Mucosa of descending colon (tissue), 3 donors: ENCODE data around the gene PPP1R1B. TPM values are rescaled to one million over a fixed set of nuclear protein-coding genes. Genes with fewer than 3 reads are reported as not detected.
"Not testable (repeated sequence)": the region's sequence is repeated elsewhere in the genome, so short reads cannot be mapped to it uniquely, and the experiment has no call there.

Experiments used
- ATAC-seq: fragments of 200-7000 bp; cut with Tn5 transposase; one replicate; pipeline ENCODE4 v1.9.1; 2020; ENCODE audit warnings: mild to moderate bottlenecking, moderate library complexity
- DNase-seq, 3 donors: peaks; one replicate each; pipeline ENCODE4 v3.0.0-alpha.2; 2020
- H3K36me3 ChIP-seq: fragments of 200-600 bp; one replicate; pipeline ENCODE4 v1.8.0; 2021; ENCODE audit warnings: low read depth, mild to moderate bottlenecking
- H3K4me1 ChIP-seq: fragments of 200-600 bp; one replicate; pipeline ENCODE4 v1.8.0; 2021; ENCODE audit warnings: low read depth, mild to moderate bottlenecking
- H3K4me3 ChIP-seq: fragments of 200-600 bp; one replicate; pipeline ENCODE4 v1.8.0; 2021; ENCODE audit warnings: mild to moderate bottlenecking
- H3K9me3 ChIP-seq: fragments of 200-600 bp; one replicate; pipeline ENCODE4 v1.8.0; 2021; ENCODE audit warnings: mild to moderate bottlenecking
- CTCF ChIP-seq: fragments of 200-600 bp; IDR thresholded peaks from one replicate; pipeline ENCODE4 v1.8.0; 2022; ENCODE audit warnings: antibody characterized with exemption, mild to moderate bottlenecking
- intact Hi-C, 2 donors: fragments of 100-400 bp; cut with DNase I in 1 of 2; cut with micrococcal nuclease in 1 of 2; formaldehyde crosslinking; loops; one replicate each; pipeline versions ENCODE4 v1.11.0 to v1.11.1; 2022; cut with DNase I, micrococcal nuclease
- total RNA-seq, 3 donors: library from RNA; stranded (reverse); fragmentation: NEBNext Ultra II Directional in 2 of 3; extraction: Animal tissue kit (Norgen Biotek cat#: 25700) in 2 of 3; gene quantifications; one replicate each; pipeline versions ENCODE4 v1.2.1 to v1.2.4, GENCODE V29; 2021 to 2023
- donor health status: DM: no; HTN: no; CAD: no; lungs with moderate emphysema.
- donor health status: DM: no; HTN: no; CAD: no.
- donor health status: DM: no; HTN: yes; CAD: no.

Gene PPP1R1B
- total RNA-seq, 3 donors from 2014 or later = 108 to 362 (median 356) TPM

GRCh38 chr17:39581759-39582085 lies 45.0 kb upstream of the PPP1R1B start:
- no peak for TF ChIP-seq CTCF
- H3K4me1 ChIP-seq = no peaks in the 10 kb centered on the region
- no peak for ATAC-seq
- no peak overlapping the region for H3K4me3 ChIP-seq
- no peaks in the 10 kb centered on the region for H3K9me3 ChIP-seq
- no peak for DNase-seq
- no peaks in the 10 kb centered on the region for H3K36me3 ChIP-seq
- intact Hi-C loops = no loop called here

- DNase-seq (no peak), ATAC-seq (no peak)
- no peak for TF ChIP-seq CTCF
- Histone ChIP-seq H3K4me3 (no peak overlapping the region), H3K36me3 (no peaks in the 10 kb centered on the region), H3K9me3 (no peaks in the 10 kb centered on the region), H3K4me1 (no peaks in the 10 kb centered on the region)
- intact Hi-C loops = no loop called here
Measured at GRCh38 chr17:39582658-39583057, 44.1 kb upstream of the PPP1R1B start.

GRCh38 chr17:39590180-39590579 lies 36.6 kb upstream of the PPP1R1B start:
- intact Hi-C loops, DNase-seq, ATAC-seq, H3K36me3 ChIP-seq, H3K9me3 ChIP-seq, H3K4me3 ChIP-seq, H3K4me1 ChIP-seq: not testable (repeated sequence)

GRCh38 chr17:39591958-39592954 lies 34.5 kb upstream of the PPP1R1B start:
- peak; percentile 74 for ATAC-seq
- Histone ChIP-seq H3K4me1 (no peaks in the 10 kb centered on the region), H3K4me3 (no peak overlapping the region), H3K36me3 (no peaks in the 10 kb centered on the region), H3K9me3 (no peaks in the 10 kb centered on the region)
- peak in 1 of 3 donors; percentile 84 for DNase-seq
- intact Hi-C loops = no loop called here
- TF ChIP-seq CTCF = no peak

DNA sequence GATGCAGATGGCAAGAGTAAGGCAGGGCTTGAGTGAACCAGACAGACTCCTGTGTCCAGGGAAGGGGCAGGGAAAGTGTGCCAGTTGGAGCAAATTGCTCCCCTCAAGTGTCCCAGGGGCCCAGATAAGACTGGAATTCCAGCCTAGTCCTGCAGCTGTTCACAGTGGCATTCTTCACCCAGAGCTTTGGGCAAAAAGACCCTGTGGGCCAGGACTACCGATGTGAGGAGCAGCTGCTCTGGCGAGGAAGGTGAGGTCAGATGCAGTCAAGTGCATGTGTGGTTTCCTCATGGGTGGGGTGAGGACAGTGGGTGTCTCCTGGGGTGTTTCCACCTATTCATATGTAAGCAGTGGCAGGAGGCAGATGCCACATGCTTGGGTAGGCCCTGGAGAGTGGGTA lies 33.4 kb upstream of the PPP1R1B start:
- H3K4me1 ChIP-seq = no peaks in the 10 kb centered on the region
- H3K9me3 ChIP-seq = no peaks in the 10 kb centered on the region
- ATAC-seq = no peak
- H3K36me3 ChIP-seq = no peaks in the 10 kb centered on the region
- TF ChIP-seq CTCF = no peak
- no peak for DNase-seq
- intact Hi-C loops = no loop called here
- no peak overlapping the region for H3K4me3 ChIP-seq

DNA sequence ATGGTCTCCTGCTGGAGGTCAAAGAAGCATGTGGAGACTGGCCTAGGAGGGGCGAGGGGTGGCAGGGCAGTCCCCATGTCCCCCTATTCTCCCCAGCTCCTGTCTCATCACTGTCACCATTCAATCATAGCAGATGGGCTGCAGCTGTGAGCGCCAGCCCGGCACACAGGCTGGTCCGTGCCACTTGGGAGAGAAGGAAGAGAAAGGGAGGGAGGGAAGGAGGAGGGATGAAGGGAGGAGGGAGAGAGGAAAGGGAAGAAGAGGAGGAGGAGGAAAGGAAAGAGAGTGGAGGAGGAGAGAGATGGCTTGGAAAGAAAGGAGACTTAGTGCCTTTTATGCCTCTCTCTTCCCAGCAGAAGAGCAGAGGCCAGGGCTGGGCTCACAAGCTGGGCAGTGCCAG lies 31.5 kb upstream of the PPP1R1B start:
- Histone ChIP-seq H3K9me3 (no peaks in the 10 kb centered on the region), H3K4me3 (no peak overlapping the region), H3K4me1 (peaks cover 7% of the 10 kb centered on the region), H3K36me3 (no peaks in the 10 kb centered on the region)
- no peak for ATAC-seq
- TF ChIP-seq CTCF = no peak
- DNase-seq = no peak
- intact Hi-C loops = no loop called here
